Keratinocyte (primary cell): ENCODE results near the gene CENPO.

Experiments
- CTCF ChIP-seq, 3 experiments: IDR thresholded peaks in 1 of 3; conservative IDR thresholded peaks in 1 of 3; optimal IDR thresholded peaks in 1 of 3; 2 replicates in 2 of 3; 3 replicates in 1 of 3; pipeline versions ENCODE3 to v1.5.1; 2011; ENCODE audit warnings: low read length in 3 of 3, mild to moderate bottlenecking in 3 of 3, moderate library complexity in 2 of 3, control low read depth in 1 of 3, inconsistent platforms in 1 of 3; ENCODE audit not compliant: insufficient read depth in 2 of 3; ENCODE audit errors: extremely low read depth in 1 of 3
- EZH2 ChIP-seq: IDR thresholded peaks from one replicate; pipeline ENCODE4 v1.6.1; 2012; ENCODE audit warnings: inconsistent platforms, mild to moderate bottlenecking, low read length, moderate library complexity

GRCh38 chr2:24858996-24859395 is 65.8 kb downstream of the CENPO start:
- no peak for TF ChIP-seq EZH2
- TF ChIP-seq CTCF (optimal IDR thresholded peaks at IDR 0.05 in 1 of 3, IDR thresholded peaks at IDR 0.05 in 1 of 3, conservative IDR thresholded peaks at IDR 0.05 in 1 of 3; ENCODE audit: extremely low read depth in 1 of 3, insufficient read depth in 2 of 3, low read length in 3 of 3): no peak
